Activated CD8-positive, alpha-beta memory T cell treated with anti-CD3 and anti-CD28 coated beads, Interleukin-2, amount 50 U/mL, for 1 hour (primary cell): ENCODE data around the gene VTI1A.
"Not testable (repeated sequence)": the region's sequence is repeated elsewhere in the genome, so short reads cannot be mapped to it uniquely, and the experiment has no call there.

Experiments used
- DNase-seq: peaks from one replicate; pipeline ENCODE4 v3.0.0-alpha.2; 2020; ENCODE audit errors: extremely low read depth

The VTI1A gene

GRCh38 chr10:112588225-112588990, 141.4 kb downstream of the VTI1A start:
- DNase-seq = no peak

DNA sequence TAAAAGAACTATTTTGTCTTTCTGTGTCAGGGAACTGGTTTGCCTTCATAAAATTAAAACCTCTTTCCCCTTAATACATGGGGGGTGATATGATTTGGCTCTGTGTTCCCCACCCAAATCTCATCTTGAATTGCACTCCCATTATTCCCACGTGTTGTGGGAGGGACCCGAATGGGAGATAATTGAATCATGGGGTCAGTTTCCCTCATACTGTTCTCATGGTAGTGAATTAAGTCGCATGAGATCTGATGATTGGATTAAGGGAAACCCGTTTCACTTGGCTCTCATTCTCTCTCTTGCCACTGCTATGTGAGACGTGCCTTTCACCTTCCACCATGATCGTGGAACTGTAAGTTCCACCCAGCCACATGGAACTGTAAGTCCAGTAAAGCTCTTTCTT, 142.1 kb downstream of the VTI1A start:
- DNase-seq = no peak

GRCh38 chr10:112590786-112591185, 143.8 kb downstream of the VTI1A start:
- not testable (repeated sequence) for DNase-seq

DNA sequence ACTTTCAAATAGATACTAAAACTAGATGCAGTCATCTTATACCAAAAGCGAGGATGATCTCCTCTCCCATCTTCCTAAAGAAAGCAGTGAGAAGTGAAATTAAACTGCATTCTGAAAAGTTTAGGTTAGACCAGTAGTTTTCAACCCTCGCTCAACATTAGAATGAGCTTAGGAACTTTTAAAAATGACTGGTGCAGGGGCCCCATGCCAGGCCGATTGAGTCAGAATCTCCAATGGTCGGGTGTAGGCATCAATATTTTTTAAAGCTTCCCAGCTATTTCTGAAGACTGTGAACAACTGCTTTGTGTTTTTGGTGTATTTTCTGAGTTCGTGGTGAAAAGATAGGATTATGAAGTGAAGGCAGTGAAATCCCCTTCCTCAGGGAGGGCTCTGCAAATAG, 146.0 kb downstream of the VTI1A start:
- no peak for DNase-seq

- no peak for DNase-seq
Measured at GRCh38 chr10:112601214-112602090, 154.4 kb downstream of the VTI1A start.

- no peak for DNase-seq
Measured at GRCh38 chr10:112603062-112603461, 156.0 kb downstream of the VTI1A start.

DNA sequence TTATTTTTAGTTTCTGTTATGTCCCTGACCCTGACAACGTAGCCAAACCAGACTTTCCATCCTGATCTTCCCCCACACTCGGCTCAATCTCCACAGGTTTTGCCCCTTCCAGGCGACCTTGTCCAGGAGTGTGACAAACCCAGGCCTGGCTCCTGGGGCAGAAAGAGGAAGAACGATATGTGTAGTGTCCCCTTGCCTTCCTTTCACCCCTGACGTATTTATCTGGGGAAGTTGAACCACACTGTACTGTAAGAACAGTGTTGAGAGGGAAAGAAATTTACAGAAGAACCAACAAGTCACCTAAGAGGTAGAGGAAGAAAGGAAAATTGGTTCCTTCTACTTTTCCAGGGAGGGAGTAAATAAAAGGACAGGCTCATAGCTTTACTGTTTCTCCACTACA, 158.0 kb downstream of the VTI1A start:
- no peak for DNase-seq

- DNase-seq = no peak
Measured at GRCh38 chr10:112607506-112607905, 160.5 kb downstream of the VTI1A start.

DNA sequence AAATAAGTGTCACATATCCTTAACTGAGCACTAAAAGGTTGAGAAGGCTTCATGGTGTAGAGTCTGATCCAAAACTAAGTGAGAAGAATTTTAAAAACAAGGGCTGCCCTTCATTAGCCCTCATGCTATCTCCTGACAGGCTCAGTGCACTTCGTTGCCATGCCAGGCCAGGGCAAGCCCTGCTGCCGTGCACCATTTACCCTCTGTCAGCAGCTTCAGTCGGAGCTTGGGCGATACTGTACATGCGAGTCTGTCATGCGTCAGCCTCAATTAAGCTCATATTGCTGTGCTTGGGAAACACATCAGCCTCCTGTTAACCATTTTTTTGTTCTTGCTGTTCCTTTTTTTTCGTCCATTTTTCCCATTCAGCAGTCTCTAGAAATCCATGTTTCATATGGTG, 166.6 kb downstream of the VTI1A start:
- no peak for DNase-seq

DNA sequence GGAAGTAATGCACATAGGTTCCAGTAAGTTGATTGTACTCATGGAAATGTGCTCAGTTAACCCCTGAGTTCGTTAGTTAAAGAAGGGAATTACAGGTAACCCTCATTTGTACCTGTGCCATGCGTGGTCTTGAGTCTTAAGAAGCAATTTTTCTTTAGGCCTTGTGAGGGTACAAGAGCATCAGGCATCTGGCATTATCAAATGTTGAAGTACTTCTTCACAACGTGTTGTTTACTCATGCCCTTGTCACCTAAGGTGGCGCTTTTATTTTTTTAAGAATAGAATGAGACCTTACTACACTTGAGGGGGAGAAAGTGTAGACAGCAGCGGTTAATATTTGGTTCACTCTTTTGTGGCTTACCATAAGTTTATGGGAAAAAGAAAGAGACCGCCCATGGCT, 167.1 kb downstream of the VTI1A start:
- DNase-seq = no peak

DNA sequence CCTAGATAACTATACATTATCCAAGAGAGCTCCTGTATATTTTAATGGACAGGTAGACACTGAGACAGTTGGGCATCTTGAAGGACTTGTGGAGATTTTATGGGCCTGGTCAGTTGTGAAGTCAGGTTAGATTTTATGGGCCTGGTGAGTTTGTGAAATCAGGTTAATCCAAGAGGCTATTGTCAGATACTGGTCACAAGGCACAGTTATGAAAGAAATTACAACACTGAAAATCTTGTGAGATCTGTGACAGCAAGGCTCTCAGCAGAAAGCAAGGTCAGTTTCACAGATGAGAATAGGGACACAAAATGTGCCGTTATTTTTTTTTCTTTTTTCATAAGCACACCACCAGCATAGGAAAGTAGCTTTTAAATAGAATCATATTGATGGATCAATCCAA, 167.6 kb downstream of the VTI1A start:
- no peak for DNase-seq

DNA sequence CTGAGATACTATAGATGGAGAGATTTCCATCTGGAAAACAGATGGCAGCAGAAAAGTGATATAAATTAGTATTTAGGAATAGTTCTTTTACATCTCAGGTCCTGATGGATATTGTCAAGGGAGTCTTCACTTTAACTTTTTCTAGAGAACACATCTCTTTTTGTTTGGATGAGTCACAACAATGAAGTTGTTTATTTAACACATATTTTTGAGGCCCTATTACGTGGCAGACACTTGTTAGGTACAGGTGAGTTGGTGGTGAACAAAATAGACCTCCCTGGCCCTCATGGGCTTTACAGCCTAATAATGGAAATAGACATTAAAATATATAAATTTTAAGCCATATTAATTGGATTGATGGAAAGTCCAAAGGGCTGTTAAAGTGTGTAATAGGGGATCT, 168.3 kb downstream of the VTI1A start:
- no peak for DNase-seq

DNA sequence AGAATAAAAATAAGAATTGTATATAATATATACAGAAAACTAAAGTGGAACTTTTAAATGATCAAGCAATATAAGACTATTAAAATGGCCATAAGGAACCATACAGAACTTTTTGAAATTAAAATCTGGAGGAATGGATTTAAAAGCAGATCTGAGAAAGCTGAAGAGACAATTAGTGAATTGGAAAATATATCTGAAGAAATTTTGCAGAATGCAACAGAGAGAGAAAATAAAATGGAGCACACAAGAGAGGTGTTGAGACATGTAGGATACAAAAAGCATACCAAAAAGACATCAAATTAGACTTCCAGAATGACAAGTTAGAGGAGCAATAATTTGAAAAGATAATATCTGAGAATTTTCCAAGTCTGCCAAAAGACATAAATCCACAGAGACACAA, 169.6 kb downstream of the VTI1A start:
- DNase-seq = no peak

DNA sequence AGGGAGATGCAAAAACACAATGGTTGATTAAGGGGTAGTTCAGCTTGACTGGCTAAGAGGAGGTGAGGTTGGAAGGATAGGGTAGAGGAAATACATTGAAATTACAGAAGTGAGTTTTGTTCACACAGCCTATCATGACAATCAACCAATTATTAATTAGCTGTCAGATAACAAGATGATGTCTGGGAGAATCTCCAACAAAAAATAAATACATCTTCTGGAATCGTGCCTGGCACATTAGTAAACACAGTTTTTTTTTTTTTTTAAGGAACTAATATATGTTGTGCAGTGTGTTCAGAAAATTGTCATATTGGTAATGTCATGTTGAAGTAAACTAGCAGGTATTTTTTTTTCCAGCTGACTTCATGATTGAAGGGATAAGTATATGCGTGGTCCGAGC, 171.8 kb downstream of the VTI1A start:
- no peak for DNase-seq

GRCh38 chr10:112619556-112619955, 172.5 kb downstream of the VTI1A start:
- DNase-seq = no peak

DNA sequence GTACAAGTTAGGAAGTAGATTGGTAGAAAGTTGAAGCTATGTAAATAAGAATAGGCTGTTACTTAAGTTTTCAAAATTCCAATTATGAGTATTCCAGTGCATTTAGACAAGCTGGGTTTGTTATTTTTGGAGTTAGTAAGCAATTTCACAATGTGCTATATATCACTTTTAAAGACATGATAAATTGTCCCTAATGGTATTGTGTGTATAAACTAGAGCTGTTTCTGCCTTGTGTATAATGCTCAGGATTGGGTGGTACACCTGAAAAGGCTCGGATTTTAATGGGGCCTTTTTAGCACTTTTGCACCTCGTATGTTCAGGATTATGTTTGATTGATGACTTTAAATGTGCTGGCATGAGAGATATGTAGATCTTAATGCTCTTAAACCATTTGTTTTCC, 175.8 kb downstream of the VTI1A start:
- no peak for DNase-seq

DNA sequence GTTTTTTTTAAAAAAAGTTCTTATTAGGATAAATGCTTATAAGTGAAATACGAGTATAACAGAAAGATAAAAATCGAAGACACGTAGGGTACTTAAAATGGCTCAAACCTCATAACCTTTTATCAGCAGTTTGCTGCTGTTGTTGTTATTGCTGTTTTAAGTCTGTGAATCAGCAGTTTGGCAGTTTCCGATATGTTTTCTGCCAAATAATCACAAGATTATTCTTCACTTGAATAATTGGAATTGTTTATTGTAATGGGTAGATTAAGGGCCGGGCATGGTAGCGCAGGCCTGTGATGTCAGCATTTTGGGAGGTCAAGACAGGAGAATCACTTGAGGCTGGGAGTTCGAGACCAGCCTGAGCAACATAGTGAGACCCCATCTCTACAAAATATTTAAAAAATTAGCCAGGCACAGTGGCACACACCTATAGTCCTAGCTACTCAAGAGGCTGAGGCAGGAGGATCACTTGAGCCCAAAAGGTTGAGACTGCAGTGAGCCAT, 177.6 kb downstream of the VTI1A start:
- DNase-seq = no peak

GRCh38 chr10:112628951-112629609, 182.1 kb downstream of the VTI1A start:
- DNase-seq = no peak

- DNase-seq = no peak
Measured at GRCh38 chr10:112631501-112632400, 184.7 kb downstream of the VTI1A start.

GRCh38 chr10:112634096-112634830, 187.2 kb downstream of the VTI1A start:
- no peak for DNase-seq

GRCh38 chr10:112637901-112638300, 190.9 kb downstream of the VTI1A start:
- no peak for DNase-seq
